GM21381 (cell line): ENCODE measurements around the gene MAPRE2.

Source experiments
- ATAC-seq: cut with Tn5 transposase; IDR thresholded peaks from one replicate; pipeline ENCODE4 v1.9.1; 2021; ENCODE audit warnings: mild to moderate bottlenecking, moderate library complexity; ENCODE audit not compliant: unreplicated experiment

Gene MAPRE2

DNA sequence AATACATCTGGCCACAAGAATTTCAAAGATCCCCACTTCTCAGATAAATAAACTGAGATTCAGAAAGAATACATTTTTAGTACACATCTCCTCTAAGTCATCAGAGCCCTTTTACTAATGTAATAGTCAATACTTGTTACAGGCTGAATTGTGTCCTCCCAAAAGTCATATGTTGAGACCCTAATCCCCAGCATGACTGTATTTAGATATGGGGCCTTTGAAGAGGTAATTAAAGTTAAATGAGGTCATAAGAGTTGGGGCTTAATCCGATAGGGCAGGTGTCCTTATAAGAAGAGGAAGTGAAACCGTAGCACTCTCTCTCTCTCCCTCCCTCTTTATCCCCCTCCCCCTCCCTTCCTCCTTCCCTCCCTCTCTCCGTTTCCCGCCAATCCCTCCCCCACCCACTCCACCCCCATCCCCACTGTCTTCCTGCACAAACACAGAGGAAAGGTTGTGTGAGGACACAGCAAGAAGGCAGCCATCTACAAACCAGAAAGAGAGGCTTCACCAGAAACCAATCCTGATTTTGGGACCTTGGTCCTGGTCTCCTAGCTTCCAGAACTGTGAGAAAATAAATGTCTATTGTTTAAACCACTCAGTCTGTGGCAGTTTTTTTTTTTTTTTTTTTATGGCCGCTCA, 133.0 kb downstream of the MAPRE2 start:
- ATAC-seq, result peak; percentile 70

DNA sequence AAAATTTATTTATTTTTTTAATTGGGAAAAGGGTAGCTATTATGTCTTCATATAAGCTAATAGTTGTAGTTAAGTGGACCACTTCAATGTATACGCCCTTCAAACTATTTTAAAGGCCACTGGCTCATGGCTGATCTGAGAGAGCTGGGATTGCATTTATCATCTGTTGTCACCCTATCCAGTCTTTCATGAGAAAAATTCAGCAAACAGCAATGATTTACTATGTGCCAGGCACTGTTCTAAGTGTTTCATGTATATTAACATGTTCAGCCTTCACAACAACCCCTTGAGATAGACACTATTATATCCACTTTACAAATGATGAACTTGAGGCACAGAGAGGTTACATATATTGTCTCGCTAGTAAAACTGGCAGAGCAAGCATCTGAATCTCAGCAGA, 133.5 kb downstream of the MAPRE2 start:
- ATAC-seq, result no peak

DNA sequence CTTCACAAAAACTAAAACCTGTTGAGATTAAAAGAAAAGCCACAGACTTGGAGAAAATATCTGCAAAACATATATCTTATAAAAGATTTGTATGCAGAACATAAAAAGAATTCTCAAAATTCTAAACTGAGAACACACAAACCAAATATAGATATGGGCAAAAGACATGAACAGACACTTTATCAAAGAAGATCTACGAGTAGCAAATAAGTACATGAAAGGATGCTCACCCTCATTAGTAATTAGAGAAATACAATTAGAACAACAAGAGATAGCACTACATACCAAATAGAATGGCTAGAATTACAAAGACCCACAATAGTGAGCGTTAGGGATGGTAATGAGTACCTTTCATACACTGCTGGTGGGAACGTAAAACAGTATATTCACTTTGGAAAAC, 135.7 kb downstream of the MAPRE2 start:
- no peak for ATAC-seq

GRCh38 chr18:35178260-35178659, 137.0 kb downstream of the MAPRE2 start:
- no peak for ATAC-seq

DNA sequence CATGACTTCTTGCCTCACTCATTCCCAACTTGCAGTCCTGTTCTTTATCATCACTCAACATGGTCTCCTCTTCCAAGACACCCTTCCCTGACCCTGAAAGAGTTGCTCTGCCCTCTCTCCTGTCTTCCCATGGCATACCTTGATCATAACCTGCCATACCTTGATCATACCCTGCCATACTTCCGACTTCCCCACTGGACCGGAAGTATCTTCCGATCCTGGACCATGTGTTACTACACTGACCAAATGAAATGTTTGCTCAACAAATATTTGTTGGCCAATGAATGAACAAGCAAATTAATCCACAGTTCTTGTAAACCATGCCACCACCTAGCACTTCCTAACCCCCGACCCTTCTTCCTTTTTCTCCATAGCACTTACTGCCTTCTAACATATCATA, 138.7 kb downstream of the MAPRE2 start:
- no peak for ATAC-seq

DNA sequence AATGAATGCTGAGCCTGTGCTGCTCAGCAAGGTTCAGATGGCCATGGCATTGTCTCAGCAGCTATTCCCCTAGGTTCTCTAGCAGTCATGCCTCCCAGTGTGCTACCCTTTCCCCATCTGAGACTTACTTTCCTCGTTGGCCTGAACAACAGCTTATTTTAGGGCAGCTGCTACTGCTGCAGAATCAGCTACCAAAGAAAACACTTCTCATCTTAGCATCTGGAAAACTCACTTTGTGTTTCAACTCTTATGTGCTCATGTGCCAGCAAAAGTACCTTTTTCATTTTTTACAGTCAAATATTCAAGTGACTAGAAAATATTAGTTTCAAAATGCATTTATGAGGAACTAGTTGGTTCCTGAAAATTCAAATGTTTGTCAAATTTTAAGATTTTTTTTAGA, 139.2 kb downstream of the MAPRE2 start:
- ATAC-seq, result no peak

DNA sequence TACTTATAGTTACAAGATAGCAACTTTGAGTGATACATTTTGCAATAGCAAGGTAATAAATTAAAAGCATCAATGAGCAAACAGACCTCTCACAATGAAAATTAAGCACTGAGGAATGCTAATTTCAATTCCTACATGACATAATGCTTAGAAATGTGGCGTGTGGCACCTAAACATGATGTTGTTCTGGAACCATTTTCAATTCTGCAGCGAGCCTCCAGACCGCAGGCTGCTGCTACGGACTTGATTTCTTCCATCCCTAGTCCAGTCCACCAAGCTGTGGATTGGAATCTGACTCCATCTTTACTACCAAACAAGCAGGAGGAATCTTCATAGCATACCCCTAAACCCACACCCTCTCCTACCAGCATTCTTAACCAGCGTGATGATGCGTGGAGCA, 140.9 kb downstream of the MAPRE2 start:
- ATAC-seq, result no peak

GRCh38 chr18:35183886-35184285, 142.7 kb downstream of the MAPRE2 start:
- ATAC-seq, result no peak

DNA sequence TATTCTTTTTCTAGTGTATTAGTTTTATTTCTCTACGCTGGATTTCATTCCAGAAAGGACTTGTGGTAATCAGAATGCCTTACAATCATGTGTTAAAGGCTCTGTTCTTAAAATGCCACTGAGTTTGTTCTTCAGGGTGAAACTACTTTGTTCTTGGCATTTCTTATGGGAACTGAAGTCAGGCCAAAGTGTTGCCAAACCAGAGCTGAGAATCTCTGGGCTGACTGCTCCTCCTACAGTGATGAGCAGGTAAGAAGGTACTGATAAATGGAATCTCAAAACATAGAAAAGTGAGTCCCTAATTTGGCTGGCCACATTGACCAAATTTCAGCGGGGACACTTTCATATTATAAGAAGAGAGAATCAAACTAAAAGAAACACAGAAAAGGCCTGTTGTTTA, 144.6 kb downstream of the MAPRE2 start:
- ATAC-seq, result no peak

DNA sequence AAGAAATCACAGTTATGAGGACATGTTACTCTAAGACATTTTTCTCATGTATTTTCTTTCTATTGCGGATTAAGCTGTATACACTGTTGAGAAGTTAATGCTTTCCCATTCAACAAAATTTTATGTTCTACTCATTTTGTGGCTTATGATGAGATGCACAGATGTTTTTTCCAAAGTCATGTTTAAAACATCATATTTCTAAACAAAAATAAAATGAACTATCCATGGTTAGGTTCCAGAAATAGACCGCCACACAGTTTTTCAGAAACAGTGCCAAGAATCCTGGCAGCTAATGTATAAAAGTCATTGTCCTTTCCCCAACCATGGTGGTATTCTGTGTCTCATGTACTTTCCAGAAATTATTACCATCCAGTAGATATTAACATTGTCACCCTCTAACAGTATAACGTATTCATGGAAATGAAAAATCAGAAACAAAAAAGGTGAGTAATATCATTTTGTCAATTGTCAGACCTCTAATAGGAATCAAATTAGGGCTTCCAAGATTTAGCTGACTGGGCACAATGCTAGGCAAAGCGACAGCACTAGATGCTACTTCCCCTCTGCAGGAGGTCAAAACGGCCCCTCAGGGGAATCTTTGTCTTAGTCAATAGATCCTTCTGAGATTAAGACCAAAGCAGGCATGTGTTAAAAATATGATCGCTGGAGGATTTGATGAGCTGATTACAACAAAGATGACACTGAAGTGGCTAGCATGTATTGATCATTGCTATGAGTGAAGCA, 145.2 kb downstream of the MAPRE2 start:
- ATAC-seq, result no peak

- no peak for ATAC-seq
Observed at GRCh38 chr18:35189510-35189909, 148.3 kb downstream of the MAPRE2 start.

DNA sequence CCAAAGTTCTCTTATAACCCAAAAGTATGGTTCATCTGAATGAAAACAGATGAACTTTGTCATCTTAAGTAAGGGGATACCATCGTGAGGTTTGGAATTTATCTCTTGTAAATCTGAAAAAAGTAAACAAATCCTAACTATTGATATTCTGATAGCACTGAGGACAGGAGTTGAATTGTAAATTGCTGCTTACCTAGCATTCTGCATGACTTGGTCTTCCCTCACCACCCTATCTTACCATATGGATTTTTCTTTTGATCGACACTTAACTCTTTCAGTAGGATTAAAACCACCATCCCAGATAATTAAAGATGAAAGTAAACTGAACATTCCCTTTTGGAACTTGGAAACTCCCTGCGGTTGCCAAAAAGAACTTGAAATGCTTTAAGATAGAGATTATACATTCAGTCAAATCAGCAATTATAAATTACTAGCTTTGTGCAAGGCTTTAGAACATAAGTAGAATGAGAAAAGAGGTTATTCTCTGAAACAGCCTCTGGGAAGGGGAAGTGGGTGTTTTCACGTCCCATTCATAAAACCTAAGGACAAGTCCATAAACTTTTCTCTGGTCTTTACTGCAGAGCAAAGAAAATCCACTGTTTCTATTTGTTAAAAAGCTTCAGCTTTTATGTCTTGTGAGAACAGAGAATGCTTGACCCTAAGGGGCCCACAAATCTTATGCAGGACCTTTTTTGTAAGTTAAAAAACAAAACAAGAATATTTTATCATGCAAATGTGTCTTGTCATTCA, 149.9 kb downstream of the MAPRE2 start:
- ATAC-seq, result no peak

DNA sequence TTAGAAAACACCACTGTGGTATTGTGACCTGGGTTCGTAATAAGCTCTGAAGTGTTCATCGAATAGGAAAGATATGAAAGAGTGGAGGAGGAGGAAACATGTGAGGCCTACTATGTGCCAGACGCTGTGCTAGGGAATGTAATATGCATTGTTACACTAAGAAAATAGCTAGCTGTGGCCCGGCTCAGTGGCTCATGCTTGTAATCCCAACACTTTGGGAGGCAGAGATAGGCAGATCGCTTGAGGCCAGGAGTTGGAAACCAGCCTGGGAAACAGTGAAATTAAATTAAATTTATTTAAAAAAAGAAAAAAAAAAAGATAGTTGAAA, 150.4 kb downstream of the MAPRE2 start:
- ATAC-seq, result no peak

GRCh38 chr18:35192415-35192814, 151.2 kb downstream of the MAPRE2 start:
- no peak for ATAC-seq
